H1 (cell line): ENCODE data around the gene SLC39A11. TPM values are rescaled to one million over a fixed set of nuclear protein-coding genes. Genes with fewer than 3 reads are reported as not detected.

Source experiments
- BRCA1 ChIP-seq: IDR thresholded peaks from 2 replicates; pipeline ENCODE4 v1.6.1; 2012; ENCODE audit warnings: low read depth, low read length, improper control_type of control experiment
- CBX8 ChIP-seq: fragments of 300-800, 300-1000 bp; sonication (generic); IDR thresholded peaks from 2 replicates; pipeline ENCODE4 v1.7.1; 2016; ENCODE audit warnings: low read depth, low read length, borderline replicate concordance
- GTF2F1 ChIP-seq: IDR thresholded peaks from 2 replicates; pipeline ENCODE4 v1.6.1; 2012; ENCODE audit warnings: low read depth, low read length, improper control_type of control experiment, borderline replicate concordance
- JUND ChIP-seq: IDR thresholded peaks from 2 replicates; pipeline ENCODE4 v1.6.1; 2011; ENCODE audit warnings: mild to moderate bottlenecking, improper control_type of control experiment, low read length
- PHF8 ChIP-seq: fragments of 200-600 bp; sonication (generic); conservative IDR thresholded peaks from 2 replicates; pipeline ENCODE4 v1.7.1; 2012; ENCODE audit warnings: low read depth, mild to moderate bottlenecking, inconsistent platforms, low read length, moderate library complexity
- POLR2AphosphoS5 ChIP-seq: IDR thresholded peaks from 2 replicates; pipeline ENCODE4 v1.6.1; 2011; ENCODE audit warnings: low read depth, low read length
- RAD21 ChIP-seq, 2 experiments: IDR thresholded peaks in 1 of 2; conservative IDR thresholded peaks in 1 of 2; 2 replicates each; pipeline ENCODE4 v1.6.1; 2011; ENCODE audit warnings: low read depth in 2 of 2, low read length in 2 of 2, improper control_type of control experiment in 1 of 2, inconsistent platforms in 1 of 2, mild to moderate bottlenecking in 1 of 2, moderate library complexity in 1 of 2
- SIN3A ChIP-seq, 2 experiments: IDR thresholded peaks in 1 of 2; conservative IDR thresholded peaks in 1 of 2; 2 replicates each; pipeline ENCODE4 v1.6.1; 2011 to 2012; ENCODE audit warnings: low read length in 2 of 2, improper control_type of control experiment in 1 of 2, low read depth in 1 of 2, mild to moderate bottlenecking in 1 of 2
- SP1 ChIP-seq: IDR thresholded peaks from 2 replicates; pipeline ENCODE4 v1.6.1; 2011; ENCODE audit warnings: low read depth, low read length
- TAF7 ChIP-seq: optimal IDR thresholded peaks from 2 replicates; pipeline ENCODE3; 2011; ENCODE audit warnings: low read depth, mild to moderate bottlenecking, inconsistent platforms, low read length, moderate library complexity, borderline replicate concordance
- TCF12 ChIP-seq: IDR thresholded peaks from 2 replicates; pipeline ENCODE4 v1.6.1; 2011; ENCODE audit warnings: low read depth, mild to moderate bottlenecking, low read length
- polyA plus RNA-seq, 7 experiments: library from polyadenylated mRNA; depleted of rRNA in 3 of 7; stranded (reverse) in 5 of 7; unstranded in 2 of 7; fragments of >200 nt in 5 of 7; fragments of 200-250 nt in 2 of 7; gene quantifications; 1 replicate in 5 of 7; 2 replicates in 1 of 7; 4 replicates in 1 of 7; pipeline versions ENCODE4 v1.2.1 to v1.2.3, GENCODE V29; 2011 to 2013; ENCODE audit warnings: missing spikeins in 2 of 7, mixed read lengths in 2 of 7
- total RNA-seq: library from RNA; stranded (reverse); fragmentation: NEBNext Ultra II Directional; extraction: Animal tissue kit (Norgen Biotek cat#: 25700); gene quantifications from 2 replicates; pipeline ENCODE4 v1.2.1, GENCODE V29; 2021
- TF ChIP-seq, protein P1 (sequence below): fragments of 300-600 bp; sonication (generic); IDR thresholded peaks from 2 replicates; pipeline ENCODE4 v1.7.1; 2012; ENCODE audit warnings: low read length, moderate library complexity, mild to moderate bottlenecking, inconsistent platforms; ENCODE audit not compliant: insufficient replicate concordance

SLC39A11 gene
- total and polyA plus RNA-seq, 2 of the 8 experiments (the other 6 are each of a cell fraction or from before 2014, with no cell fraction given): 12.2 to 19.6 TPM

DNA sequence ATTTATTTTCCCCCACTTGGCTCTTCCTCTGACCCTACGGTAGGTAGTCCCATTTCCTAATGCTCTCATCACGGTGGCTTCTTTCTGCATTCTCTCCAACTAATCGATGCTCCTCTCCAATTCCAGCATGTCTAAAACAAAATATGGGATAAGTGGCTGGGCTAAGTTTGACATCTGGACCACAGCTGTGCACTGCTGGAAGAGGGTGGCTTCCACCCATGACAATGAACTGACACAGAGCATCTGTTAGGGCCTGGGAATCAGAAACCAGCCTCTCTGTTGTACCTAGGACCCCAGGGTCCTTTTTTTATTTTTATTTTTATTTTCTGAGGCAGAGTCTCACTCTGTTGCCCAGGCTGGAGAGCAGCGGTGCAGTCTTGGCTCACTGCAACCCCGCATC is 29.0 kb upstream of the SLC39A11 start (continued):
- TF ChIP-seq, protein P1, sequence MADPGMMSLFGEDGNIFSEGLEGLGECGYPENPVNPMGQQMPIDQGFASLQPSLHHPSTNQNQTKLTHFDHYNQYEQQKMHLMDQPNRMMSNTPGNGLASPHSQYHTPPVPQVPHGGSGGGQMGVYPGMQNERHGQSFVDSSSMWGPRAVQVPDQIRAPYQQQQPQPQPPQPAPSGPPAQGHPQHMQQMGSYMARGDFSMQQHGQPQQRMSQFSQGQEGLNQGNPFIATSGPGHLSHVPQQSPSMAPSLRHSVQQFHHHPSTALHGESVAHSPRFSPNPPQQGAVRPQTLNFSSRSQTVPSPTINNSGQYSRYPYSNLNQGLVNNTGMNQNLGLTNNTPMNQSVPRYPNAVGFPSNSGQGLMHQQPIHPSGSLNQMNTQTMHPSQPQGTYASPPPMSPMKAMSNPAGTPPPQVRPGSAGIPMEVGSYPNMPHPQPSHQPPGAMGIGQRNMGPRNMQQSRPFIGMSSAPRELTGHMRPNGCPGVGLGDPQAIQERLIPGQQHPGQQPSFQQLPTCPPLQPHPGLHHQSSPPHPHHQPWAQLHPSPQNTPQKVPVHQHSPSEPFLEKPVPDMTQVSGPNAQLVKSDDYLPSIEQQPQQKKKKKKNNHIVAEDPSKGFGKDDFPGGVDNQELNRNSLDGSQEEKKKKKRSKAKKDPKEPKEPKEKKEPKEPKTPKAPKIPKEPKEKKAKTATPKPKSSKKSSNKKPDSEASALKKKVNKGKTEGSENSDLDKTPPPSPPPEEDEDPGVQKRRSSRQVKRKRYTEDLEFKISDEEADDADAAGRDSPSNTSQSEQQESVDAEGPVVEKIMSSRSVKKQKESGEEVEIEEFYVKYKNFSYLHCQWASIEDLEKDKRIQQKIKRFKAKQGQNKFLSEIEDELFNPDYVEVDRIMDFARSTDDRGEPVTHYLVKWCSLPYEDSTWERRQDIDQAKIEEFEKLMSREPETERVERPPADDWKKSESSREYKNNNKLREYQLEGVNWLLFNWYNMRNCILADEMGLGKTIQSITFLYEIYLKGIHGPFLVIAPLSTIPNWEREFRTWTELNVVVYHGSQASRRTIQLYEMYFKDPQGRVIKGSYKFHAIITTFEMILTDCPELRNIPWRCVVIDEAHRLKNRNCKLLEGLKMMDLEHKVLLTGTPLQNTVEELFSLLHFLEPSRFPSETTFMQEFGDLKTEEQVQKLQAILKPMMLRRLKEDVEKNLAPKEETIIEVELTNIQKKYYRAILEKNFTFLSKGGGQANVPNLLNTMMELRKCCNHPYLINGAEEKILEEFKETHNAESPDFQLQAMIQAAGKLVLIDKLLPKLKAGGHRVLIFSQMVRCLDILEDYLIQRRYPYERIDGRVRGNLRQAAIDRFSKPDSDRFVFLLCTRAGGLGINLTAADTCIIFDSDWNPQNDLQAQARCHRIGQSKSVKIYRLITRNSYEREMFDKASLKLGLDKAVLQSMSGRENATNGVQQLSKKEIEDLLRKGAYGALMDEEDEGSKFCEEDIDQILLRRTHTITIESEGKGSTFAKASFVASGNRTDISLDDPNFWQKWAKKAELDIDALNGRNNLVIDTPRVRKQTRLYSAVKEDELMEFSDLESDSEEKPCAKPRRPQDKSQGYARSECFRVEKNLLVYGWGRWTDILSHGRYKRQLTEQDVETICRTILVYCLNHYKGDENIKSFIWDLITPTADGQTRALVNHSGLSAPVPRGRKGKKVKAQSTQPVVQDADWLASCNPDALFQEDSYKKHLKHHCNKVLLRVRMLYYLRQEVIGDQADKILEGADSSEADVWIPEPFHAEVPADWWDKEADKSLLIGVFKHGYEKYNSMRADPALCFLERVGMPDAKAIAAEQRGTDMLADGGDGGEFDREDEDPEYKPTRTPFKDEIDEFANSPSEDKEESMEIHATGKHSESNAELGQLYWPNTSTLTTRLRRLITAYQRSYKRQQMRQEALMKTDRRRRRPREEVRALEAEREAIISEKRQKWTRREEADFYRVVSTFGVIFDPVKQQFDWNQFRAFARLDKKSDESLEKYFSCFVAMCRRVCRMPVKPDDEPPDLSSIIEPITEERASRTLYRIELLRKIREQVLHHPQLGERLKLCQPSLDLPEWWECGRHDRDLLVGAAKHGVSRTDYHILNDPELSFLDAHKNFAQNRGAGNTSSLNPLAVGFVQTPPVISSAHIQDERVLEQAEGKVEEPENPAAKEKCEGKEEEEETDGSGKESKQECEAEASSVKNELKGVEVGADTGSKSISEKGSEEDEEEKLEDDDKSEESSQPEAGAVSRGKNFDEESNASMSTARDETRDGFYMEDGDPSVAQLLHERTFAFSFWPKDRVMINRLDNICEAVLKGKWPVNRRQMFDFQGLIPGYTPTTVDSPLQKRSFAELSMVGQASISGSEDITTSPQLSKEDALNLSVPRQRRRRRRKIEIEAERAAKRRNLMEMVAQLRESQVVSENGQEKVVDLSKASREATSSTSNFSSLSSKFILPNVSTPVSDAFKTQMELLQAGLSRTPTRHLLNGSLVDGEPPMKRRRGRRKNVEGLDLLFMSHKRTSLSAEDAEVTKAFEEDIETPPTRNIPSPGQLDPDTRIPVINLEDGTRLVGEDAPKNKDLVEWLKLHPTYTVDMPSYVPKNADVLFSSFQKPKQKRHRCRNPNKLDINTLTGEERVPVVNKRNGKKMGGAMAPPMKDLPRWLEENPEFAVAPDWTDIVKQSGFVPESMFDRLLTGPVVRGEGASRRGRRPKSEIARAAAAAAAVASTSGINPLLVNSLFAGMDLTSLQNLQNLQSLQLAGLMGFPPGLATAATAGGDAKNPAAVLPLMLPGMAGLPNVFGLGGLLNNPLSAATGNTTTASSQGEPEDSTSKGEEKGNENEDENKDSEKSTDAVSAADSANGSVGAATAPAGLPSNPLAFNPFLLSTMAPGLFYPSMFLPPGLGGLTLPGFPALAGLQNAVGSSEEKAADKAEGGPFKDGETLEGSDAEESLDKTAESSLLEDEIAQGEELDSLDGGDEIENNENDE: no peak
- TF ChIP-seq SP1: no peak
- TF ChIP-seq TCF12: no peak
- no peak for TF ChIP-seq TAF7
- no peak for TF ChIP-seq GTF2F1
- no peak for TF ChIP-seq CBX8
- no peak for TF ChIP-seq PHF8
- TF ChIP-seq POLR2AphosphoS5: no peak
- no peak for TF ChIP-seq SIN3A (conservative IDR thresholded peaks at IDR 0.05 in 1 of 2, IDR thresholded peaks at IDR 0.05 in 1 of 2; ENCODE audit: low read depth in 1 of 2, low read length in 2 of 2)
- TF ChIP-seq JUND: no peak
- no peak for TF ChIP-seq RAD21 (IDR thresholded peaks at IDR 0.05 in 1 of 2, conservative IDR thresholded peaks at IDR 0.05 in 1 of 2; ENCODE audit: low read depth in 2 of 2, low read length in 2 of 2)
- TF ChIP-seq BRCA1: no peak
